HG02798 (cell line): ENCODE measurements around the gene RALBP1.
"Not testable (repeated sequence)": the region's sequence is repeated elsewhere in the genome, so short reads cannot be mapped to it uniquely, and the experiment has no call there.

Experiments
- ATAC-seq: cut with Tn5 transposase; IDR thresholded peaks from one replicate; pipeline ENCODE4 v1.9.1; 2021; ENCODE audit warnings: mild to moderate bottlenecking; ENCODE audit not compliant: unreplicated experiment, poor library complexity

Gene RALBP1

DNA sequence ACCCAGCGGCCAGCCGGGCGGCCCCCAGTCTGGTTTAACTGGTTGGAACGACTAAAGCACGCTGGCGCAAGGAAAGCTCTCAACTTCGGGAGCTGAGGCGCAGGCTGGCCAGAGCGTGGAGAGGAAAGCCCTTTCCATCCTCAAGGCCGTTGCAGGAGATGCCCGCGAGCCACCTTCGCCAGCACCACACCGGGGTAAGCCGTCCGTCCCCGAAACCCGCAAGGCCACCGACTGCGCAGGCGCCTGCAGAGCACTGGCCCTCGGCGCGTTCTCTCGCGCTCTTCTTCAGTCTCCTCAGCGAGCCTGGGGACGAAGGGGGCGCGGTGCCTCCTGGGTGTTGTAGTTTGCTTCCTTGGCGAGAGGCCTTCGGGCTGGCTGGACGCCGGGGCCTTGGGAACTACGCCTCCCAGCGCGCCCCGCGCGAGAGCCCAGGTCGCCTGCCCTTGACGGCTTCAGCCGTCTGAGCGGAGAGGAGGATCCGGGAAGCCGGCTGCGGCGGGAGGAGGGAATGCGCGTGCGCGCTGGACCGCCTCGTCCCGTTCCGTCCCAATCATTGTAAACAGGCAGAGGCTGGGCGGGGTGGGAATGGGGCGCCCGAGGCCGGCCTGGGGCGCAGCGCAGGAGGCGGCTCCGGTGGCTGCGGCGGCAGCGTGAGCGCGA lies at the start of gene RALBP1:
Gene RALBP1 (plus strand): TSS at position 531 of the 660 bp plus-strand sequence. CDS start 37,533 bp downstream, outside the sequence.
- peak; percentile 93 for ATAC-seq

DNA sequence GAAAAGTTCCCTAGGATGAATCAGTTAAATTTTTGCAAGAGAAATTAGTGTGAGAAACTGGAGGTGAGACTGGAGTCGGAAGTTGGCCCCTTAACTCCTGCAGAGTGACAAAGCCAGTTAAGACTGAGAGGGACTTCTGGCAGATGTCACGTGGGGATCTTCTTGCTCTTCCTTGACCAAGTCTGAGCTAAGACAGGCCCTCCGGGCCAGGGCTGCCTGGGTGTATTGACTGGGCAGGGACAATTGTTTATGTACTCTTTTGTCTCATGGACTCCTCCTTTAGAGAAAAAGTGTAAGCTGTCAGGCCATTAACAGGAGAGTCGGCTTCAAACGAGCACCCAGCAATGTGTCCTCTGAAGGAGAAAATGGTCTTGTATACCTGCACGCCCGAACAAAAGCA lies 48.6 kb upstream of the RALBP1 start:
- ATAC-seq, result no peak

DNA sequence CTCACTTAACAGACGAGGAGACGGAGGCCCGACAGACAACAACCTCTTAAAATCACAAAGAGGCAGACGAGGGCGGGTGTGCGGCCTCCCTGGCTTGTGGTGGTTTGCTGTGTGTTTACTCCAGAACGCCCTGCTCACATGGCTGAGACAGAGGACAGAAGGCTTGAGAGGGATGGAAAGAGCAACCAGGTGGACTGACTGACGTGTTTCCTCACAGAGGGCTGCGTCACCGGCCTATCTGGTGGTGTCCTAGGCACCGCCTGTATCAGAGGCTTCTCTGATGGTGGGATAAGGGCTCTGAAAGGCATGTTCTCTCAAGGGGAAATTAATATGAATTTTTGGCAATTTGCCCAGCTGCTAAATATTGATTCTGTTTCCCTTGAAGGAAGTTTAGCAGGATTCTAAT lies 47.0 kb upstream of the RALBP1 start:
- no peak for ATAC-seq

DNA sequence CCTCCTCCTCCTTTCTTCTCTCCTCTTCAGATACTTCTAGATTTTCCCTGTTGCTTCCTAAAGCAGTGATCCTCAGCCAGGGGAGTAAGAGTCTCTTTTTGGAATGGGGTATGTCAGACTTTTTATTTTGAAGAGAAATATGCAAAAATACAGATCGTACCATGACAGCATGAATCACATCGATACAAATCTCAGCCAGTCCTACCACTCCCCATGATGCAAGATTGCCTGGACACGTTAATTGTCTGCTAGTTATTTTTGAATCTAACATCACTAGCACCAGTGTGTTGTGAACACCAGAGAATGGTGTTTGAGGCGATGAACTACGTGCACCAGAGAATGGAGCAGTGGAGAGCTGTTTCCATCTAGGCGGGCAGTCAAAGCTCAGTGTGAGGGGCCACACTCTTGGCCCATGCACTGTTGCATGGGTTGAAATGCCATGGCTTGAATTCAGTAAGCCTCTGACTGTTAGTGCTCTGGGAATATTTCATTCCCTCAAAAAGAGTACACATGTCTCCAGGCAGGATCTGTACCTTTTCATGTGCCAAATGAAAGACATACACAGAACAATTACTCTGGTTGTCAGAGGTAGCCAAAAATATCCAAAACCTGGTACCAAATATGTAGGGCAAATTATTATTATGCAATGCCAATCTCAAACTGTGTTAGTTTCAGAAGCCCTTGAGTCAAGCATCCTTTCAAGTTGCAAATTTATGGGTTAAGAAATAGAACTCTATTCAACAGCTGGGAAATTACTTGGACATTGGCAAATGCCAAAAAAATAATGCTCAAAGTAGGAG lies 46.3 kb upstream of the RALBP1 start:
- ATAC-seq, result no peak

- ATAC-seq, result no peak
These were observed 45.7 kb upstream of the RALBP1 start for GRCh38 chr18:9429662-9429993.

DNA sequence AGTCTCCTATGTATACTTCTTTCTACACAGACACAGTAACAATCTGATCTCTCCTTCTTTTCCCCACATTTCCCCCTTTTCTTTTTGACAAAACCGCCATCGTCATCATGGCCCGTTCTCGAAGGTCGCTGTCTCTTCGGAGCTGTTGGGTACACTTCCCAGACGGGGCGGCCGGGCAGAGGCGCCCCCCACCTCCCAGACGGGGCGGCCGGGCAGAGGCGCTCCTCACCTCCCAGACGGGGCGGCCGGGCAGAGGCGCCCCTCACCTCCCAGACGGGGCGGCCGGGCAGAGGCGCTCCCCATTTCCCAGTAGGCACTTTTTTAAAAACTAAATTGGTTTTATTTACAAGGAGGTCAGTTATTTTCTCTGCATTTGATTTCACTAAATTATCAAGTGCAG lies 45.0 kb upstream of the RALBP1 start:
- ATAC-seq, result not testable (repeated sequence)

DNA sequence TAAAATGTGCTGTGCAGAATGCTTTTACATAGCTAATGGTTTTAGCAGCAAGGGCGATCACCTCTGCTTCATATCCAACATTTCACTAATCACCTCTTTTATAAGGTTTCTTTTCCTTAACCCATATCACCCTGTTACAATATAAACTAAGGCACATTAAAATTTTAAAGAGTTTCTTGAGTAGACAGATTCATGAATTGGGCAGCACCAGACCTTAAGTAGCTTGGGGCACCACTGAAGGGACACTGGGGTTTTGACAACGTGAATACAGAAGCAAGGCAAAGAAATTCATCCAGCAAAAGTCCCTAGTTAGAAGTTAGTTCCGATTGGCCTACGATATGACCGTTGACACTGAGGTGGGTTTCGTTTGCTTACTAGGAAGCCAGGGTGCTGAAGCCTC lies 44.0 kb upstream of the RALBP1 start:
- no peak for ATAC-seq

DNA sequence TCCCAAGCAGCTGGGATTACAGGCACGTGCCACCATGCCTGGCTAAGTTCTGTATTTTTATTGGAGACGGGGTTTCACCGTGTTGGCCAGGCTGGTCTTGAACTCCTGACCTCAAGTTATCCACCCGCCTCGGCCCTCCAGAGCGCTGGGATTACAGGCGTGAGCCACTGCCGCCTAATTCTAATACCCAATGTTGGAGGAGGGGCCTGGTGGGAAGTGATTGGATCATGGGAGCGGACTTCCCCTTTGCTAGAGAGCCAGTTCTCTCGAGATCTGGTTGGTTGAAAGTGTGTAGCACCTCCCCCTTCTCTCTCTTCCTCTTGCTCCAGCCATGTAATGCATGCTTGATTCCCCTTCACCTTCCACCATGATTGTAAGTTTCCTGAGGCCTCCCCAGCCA lies 42.2 kb upstream of the RALBP1 start:
- ATAC-seq, result not testable (repeated sequence)

DNA sequence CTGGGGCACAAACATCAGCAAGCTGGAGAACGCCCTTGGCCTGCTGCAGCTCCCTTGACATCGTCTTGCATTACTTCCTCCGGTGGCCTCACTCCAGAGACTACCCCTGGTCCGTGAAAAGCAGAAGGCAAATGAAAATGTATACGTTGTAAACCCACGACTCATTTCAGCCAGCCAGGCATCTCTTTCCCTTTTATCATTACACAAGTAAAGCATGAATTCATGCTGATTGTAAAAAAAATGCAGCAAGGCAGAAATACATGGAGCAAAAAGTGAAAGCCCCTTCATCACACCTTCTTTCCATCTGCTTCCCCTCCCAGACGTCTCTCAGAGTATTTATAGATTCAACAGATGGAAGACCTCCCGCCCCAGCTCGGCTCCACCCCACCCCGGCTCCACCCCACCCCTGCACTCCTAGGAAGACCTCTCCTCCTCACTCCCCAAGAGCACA lies 41.6 kb upstream of the RALBP1 start:
- no peak for ATAC-seq

DNA sequence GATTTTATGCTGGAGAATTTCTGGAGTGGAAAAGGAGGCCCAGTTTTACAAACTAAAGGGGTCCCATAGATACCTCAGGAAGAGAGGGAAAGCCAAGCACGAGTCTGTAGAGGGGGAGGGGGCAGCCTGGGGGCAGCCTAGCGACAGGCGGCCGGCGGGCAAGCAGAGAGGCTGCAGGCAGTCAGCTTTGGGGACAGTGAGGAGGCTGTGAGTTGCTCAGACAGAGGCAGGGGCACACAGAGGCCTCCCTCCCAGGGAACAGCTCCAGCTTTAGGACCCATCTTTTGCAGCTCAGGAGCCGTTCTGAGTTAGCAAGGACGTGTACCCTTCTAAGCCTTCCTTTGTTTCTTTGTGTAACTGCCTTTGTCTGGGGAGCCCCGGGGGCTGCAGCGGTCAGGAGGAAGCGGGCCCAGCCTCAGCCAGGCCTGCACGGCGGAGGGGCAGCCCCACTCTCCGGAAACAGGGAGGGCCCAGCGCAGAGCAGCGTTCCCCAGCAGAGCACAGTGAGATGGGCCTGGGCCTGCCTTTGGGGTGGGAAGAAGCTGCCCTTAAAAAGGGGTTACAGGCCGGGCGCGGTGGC lies 41.1 kb upstream of the RALBP1 start:
- ATAC-seq, result no peak

GRCh38 chr18:9435041-9435440 lies 40.3 kb upstream of the RALBP1 start:
- no peak for ATAC-seq

DNA sequence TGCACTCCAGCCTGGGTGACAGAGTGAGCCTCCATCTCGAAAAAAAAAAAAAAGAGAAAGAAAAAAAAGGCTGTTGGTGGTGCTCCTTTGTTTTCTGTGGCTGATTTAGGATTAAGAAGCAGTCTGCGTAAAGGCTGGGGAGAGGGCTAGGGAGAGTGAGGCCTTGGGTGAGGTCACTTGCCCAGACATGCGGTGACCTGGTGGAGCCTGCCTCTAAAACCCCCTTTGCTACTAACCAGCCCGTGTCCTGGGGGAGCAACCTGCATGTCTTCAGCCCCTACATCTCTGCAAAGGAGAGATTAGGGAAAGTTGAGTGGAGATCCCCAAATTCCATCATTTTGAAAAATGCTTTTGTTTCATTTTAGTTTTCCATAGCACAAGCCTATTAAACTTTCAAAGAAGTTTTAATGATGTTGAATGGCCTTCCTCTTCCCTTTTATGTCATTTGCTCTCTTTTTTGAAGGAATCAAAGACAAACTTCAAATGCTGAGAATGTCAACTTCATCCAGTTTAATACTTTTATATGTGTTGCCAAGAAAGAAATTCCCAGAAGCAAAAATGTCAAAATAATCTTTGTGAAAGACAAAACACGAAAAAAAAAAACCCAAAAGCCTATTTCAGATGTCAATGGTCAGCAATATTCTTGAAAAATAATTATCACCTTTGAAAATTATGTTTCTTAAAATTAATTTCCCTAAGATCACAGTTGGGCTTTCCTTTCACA lies 38.9 kb upstream of the RALBP1 start:
- ATAC-seq, result no peak

GRCh38 chr18:9437021-9437437 lies 38.3 kb upstream of the RALBP1 start:
- no peak for ATAC-seq

DNA sequence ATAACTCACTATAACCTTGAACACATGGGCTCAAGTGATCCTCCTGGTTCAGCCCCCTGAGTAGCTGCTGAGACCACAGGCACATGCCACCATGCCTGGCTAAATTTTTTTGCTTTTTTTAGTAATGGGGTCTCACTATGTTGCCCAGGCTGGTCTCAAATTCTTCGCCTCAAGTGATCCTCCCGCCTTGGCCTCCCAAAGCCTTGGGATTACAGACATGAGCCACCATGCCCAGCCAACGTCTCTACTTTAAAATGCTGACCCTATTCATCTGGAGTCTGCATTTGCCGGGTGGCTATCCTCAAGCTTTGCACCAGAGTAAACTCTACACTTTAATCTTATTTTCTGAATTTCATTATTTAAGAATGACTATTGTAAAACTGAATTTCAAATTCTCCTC lies 37.6 kb upstream of the RALBP1 start:
- ATAC-seq, result no peak

DNA sequence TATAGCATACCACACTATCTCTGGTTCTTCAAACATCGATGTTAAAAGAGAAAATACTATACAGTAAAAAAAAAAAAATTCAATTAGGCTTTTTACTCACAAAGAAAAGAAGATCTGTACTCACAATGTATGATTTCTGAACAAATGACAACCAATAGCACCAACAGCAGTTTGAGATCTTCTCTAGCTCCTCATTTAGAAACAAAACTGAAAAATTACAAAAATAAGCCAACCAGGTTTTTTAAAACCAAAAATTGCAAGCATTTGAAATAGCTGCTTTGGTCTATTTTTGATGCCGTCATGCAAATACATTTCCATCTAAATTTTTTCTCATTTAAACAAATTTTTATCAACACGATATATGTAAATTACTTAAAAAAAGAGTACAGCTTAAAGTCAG lies 34.3 kb upstream of the RALBP1 start:
- no peak for ATAC-seq

DNA sequence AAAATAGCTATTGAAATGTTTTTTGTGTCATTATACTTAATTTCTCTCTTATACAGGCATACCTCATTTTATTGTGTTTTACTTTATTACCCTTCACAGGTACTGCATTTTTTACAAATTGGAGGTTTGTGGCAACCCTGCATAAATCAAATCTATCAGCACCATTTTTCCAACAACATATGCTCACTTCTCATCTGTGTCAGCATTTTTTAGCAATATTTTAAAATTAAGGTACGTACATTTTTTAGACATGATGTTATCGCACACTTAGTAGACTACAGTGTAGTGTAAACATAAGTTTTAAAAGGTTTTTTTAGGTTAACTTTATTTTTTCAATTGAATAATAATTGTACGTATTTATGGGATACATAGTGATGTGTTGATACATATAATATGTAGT lies 30.8 kb upstream of the RALBP1 start:
- no peak for ATAC-seq

- ATAC-seq, result no peak
These were observed 28.5 kb upstream of the RALBP1 start for GRCh38 chr18:9446839-9447238.

- no peak for ATAC-seq
These were observed 28.0 kb upstream of the RALBP1 start for GRCh38 chr18:9447334-9447733.

DNA sequence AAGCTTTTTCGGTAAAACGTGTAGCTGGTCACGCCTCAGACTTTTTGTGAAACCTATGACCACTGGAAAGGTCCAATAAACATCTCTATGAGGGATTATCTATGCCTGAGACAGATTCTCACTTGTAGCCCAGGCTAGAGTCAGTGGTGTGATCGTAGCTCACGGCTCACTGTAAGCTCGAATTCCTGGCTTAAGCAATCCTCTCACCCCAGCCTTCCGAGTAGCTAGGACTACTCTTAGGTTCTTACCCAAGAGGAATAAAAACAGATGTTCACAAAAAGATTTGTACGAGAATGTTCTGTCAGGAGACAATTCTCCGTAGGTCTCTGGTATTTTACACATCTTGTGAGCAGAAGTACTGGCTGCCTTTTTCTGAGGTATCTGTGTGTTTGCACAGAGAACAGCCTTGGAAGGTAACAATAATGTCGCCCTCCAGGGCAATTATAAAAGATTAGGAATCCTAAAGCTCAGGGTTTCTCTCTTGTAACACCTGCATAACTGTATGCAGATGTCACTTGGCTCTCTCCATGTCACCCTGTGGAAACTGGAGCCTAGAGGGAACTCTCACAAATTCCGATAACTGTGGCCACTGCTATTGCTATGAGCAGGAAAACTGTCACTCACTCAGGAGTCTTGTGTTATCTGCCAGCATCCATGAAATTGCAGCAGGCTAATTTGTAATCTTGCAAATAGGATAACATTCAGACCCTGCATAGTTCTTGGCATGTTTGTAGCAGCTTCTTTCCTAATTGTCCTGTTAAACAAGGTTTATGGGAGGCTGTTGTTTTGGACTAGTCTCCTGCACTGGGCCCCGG lies 25.5 kb upstream of the RALBP1 start:
- no peak for ATAC-seq

- ATAC-seq, result not testable (repeated sequence)
These were observed 24.4 kb upstream of the RALBP1 start for GRCh38 chr18:9450920-9451319.
